Fibroblast of the aortic adventitia (primary cell): Measurements from ENCODE around the gene ERCC4. TPM values are rescaled to one million over a fixed set of nuclear protein-coding genes. Genes with fewer than 3 reads are reported as not detected.

Experiments used
- DNase-seq: peaks from one replicate; pipeline ENCODE4 v3.0.0-alpha.2; 2010; ENCODE audit warnings: low read depth
- H3K4me3 ChIP-seq: 2 replicates; pipeline ENCODE4 v1.5.1; 2011; ENCODE audit warnings: low read depth, mild to moderate bottlenecking, control low read depth, low read length, moderate library complexity
- CTCF ChIP-seq: IDR thresholded peaks from 2 replicates; pipeline ENCODE4 v1.5.1; 2011; ENCODE audit warnings: mild to moderate bottlenecking, low read length, control low read depth, inconsistent platforms; ENCODE audit not compliant: insufficient read depth
- total RNA-seq: library from RNA; depleted of rRNA; stranded (reverse); fragments of >200 nt; gene quantifications from 2 replicates; pipeline ENCODE4 v1.2.3, GENCODE V29; 2012; ENCODE audit warnings: low replicate concordance

ERCC4 gene
- total RNA-seq, 1 donor, result 16.4 TPM

- no peak for TF ChIP-seq CTCF
- no peak for DNase-seq
- no peak overlapping the region for H3K4me3 ChIP-seq
These were observed 20.5 kb downstream of the ERCC4 start for GRCh38 chr16:13940397-13940933.

- TF ChIP-seq CTCF, result no peak
- DNase-seq, result no peak
These were observed 24.9 kb downstream of the ERCC4 start for GRCh38 chr16:13944816-13945215.

GRCh38 chr16:13945744-13946485 lies 26.0 kb downstream of the ERCC4 start:
- DNase-seq, result no peak
- no peak overlapping the region for H3K4me3 ChIP-seq
- TF ChIP-seq CTCF, result no peak

More at GRCh38 chr16:13944816-13945215, 24.9 kb downstream of the ERCC4 start:
- H3K4me3 ChIP-seq, result no peak overlapping the region

GRCh38 chr16:13948086-13948485 lies 28.1 kb downstream of the ERCC4 start:
- H3K4me3 ChIP-seq, result no peak overlapping the region
- no peak for TF ChIP-seq CTCF
- DNase-seq, result no peak

GRCh38 chr16:13950821-13951547 lies 31.0 kb downstream of the ERCC4 start:
- no peak overlapping the region for H3K4me3 ChIP-seq
- no peak for TF ChIP-seq CTCF
- no peak for DNase-seq

GRCh38 chr16:13951611-13952010 lies 31.7 kb downstream of the ERCC4 start:
- no peak overlapping the region for H3K4me3 ChIP-seq
- no peak for TF ChIP-seq CTCF
- no peak for DNase-seq
